Stomach (tissue), 9 donors: ENCODE data around the gene RASL10B. TPM values are rescaled to one million over a fixed set of nuclear protein-coding genes. Genes with fewer than 3 reads are reported as not detected.

Experiments used
- DNase-seq, 2 donors: peaks; one replicate each; pipeline versions ENCODE4 v3.0.0 to v3.0.0-alpha.2; 2013 to 2019
- H3K27ac ChIP-seq, 5 donors: fragments of 200-600 bp in 4 of 5; sonication (generic) in 4 of 5; one replicate each; pipeline ENCODE4 v1.5.1; 2013 to 2019; ENCODE audit warnings: mild to moderate bottlenecking in 1 of 5, moderate library complexity in 1 of 5
- H3K27me3 ChIP-seq, 3 donors: fragments of 200-600 bp; sonication (generic); one replicate each; pipeline ENCODE4 v1.5.1; 2017 to 2019; ENCODE audit warnings: mixed run types in 1 of 3
- H3K36me3 ChIP-seq, 4 donors: fragments of 200-600 bp; sonication (generic); 1 replicate in 3 of 4; 2 replicates in 1 of 4; pipeline ENCODE4 v1.5.1; 2016 to 2019
- H3K4me1 ChIP-seq, 4 donors: fragments of 200-600 bp; sonication (generic); one replicate each; pipeline ENCODE4 v1.5.1; 2016 to 2019
- H3K4me3 ChIP-seq, 4 donors: fragments of 200-600 bp; sonication (generic) in 3 of 4; one replicate each; pipeline ENCODE4 v1.5.1; 2016 to 2019; ENCODE audit warnings: mild to moderate bottlenecking in 1 of 4
- H3K9me3 ChIP-seq, 4 donors: fragments of 200-600 bp; sonication (generic); one replicate each; pipeline ENCODE4 v1.5.1; 2016 to 2019
- CTCF ChIP-seq, 7 experiments: fragments of 450-650 bp in 4 of 7; fragments of 200-600 bp in 3 of 7; sonication (generic) in 3 of 7; IDR thresholded peaks; one replicate each; pipeline ENCODE4 v1.5.1; 2016 to 2019; ENCODE audit warnings: antibody characterized with exemption in 7 of 7, control low read depth in 2 of 7, mild to moderate bottlenecking in 1 of 7
- EP300 ChIP-seq: sonication (generic); formaldehyde crosslinking; IDR thresholded peaks from one replicate; pipeline ENCODE4 v1.6.1; 2017; ENCODE audit warnings: antibody characterized with exemption
- POLR2A ChIP-seq, 4 donors: fragments of 450-650 bp; IDR thresholded peaks; one replicate each; pipeline ENCODE4 v1.6.1; 2016; ENCODE audit warnings: antibody characterized with exemption in 4 of 4, control low read depth in 2 of 4, mild to moderate bottlenecking in 1 of 4, moderate library complexity in 1 of 4
- POLR2AphosphoS5 ChIP-seq, 3 donors: sonication (generic); formaldehyde crosslinking; IDR thresholded peaks; one replicate each; pipeline ENCODE4 v1.6.1; 2016; ENCODE audit warnings: antibody characterized with exemption in 3 of 3
- WGBS, 5 donors: extraction: QIAGEN DNeasy Blood & Tissue Kit in 3 of 5; methylation state at CpG; one replicate each; pipeline versions ENCODE4 v1.1.5 to v1.1.7; 2013 to 2018; 5-methylcytosine and 5-hydroxymethylcytosine counted together
- intact Hi-C: fragments of 100-400 bp; cut with DNase I; formaldehyde crosslinking; loops from one replicate; pipeline ENCODE4 v1.15.1; 2023; ENCODE audit warnings: low total_unique reads
- polyA plus RNA-seq, 3 donors: library from polyadenylated mRNA; stranded (reverse); fragments of 200-250 nt; gene quantifications; one replicate each; pipeline ENCODE4 v1.2.3, GENCODE V29; 2013
- total RNA-seq, 5 donors: library from RNA; depleted of rRNA; stranded (reverse); fragments of >200 nt; gene quantifications; one replicate each; pipeline versions ENCODE4 v1.1.0 to v1.2.3, GENCODE V29; 2014 to 2016
- donor health status: healthy with polysubstance abuse.
- donor health status: Bipolar disorder and iron deficiency.
- donor health status: healthy.

The RASL10B gene
- total and polyA plus RNA-seq, 8 donors, result 0.31 to 1.4 (median 0.59) TPM; not detected in 2

- intact Hi-C loops, result no loop called here
- Histone ChIP-seq H3K4me1 (peaks cover 35 to 79% (median 60%) of the 10 kb centered on the region in 4 donors), H3K9me3 (no peaks in the 10 kb centered on the region), H3K27ac (peak overlapping the region; percentile 29 to 76 (median 73)), H3K27me3 (no peaks in the 10 kb centered on the region), H3K36me3 (no peaks in the 10 kb centered on the region), H3K4me3 (no peak overlapping the region)
- WGBS, 5 donors, result 14 to 40% (median 33%) methylated on average over 3 of the region's 3 CpGs
- peak in 1 of 2 donors; percentile 59 for DNase-seq
- TF ChIP-seq EP300 (no peak), POLR2AphosphoS5 (IDR thresholded peaks at IDR 0.05) (peak in 1 of 3 donors; percentile 3)
Measured at GRCh38 chr17:35786941-35787432, 55.5 kb downstream of the RASL10B start.

GRCh38 chr17:35788477-35789368 is 57.3 kb downstream of the RASL10B start:
- Histone ChIP-seq H3K27me3 (peaks cover 0 to 6% (median 0%) of the 10 kb centered on the region in 3 donors), H3K27ac (peak overlapping the region; percentile 43 to 76 (median 73)), H3K4me3 (no peak overlapping the region), H3K4me1 (peaks cover 27 to 71% (median 48%) of the 10 kb centered on the region in 4 donors), H3K36me3 (no peaks in the 10 kb centered on the region), H3K9me3 (no peaks in the 10 kb centered on the region)
- intact Hi-C loops, result no loop called here
- peak in 1 of 2 donors; percentile 66 for DNase-seq
- TF ChIP-seq POLR2A (IDR thresholded peaks at IDR 0.05), result no peak
- TF ChIP-seq POLR2AphosphoS5 (IDR thresholded peaks at IDR 0.05), result peak in 1 of 3 donors; percentile 45
- 28 to 43% (median 33%) methylated on average over 2 of the region's 2 CpGs for WGBS, 5 donors

GRCh38 chr17:35790841-35791240 is 59.4 kb downstream of the RASL10B start:
- WGBS, 5 donors, result 87 to 97% (median 88%) methylated on average over 3 of the region's 3 CpGs
- Histone ChIP-seq H3K9me3 (no peaks in the 10 kb centered on the region), H3K4me3 (no peak overlapping the region), H3K4me1 (peaks cover 29 to 71% (median 47%) of the 10 kb centered on the region in 4 donors), H3K27me3 (peaks cover 0 to 28% (median 7%) of the 10 kb centered on the region in 3 donors), H3K27ac (no peak overlapping the region), H3K36me3 (no peaks in the 10 kb centered on the region)
- DNase-seq, result no peak
- intact Hi-C loops, result no loop called here
- no peak for TF ChIP-seq POLR2AphosphoS5 (IDR thresholded peaks at IDR 0.05)

- Histone ChIP-seq H3K4me1 (peaks cover 29 to 71% (median 45%) of the 10 kb centered on the region in 4 donors), H3K27ac (peak overlapping the region in 1 of 5 donors; percentile 13), H3K9me3 (no peaks in the 10 kb centered on the region), H3K4me3 (no peak overlapping the region), H3K36me3 (no peaks in the 10 kb centered on the region), H3K27me3 (peaks cover 0 to 36% (median 7%) of the 10 kb centered on the region in 3 donors)
- intact Hi-C loops, result no loop called here
- 77 to 86% (median 81%) methylated on average over 9 of the region's 9 CpGs for WGBS, 5 donors
- TF ChIP-seq EP300 (no peak), POLR2AphosphoS5 (IDR thresholded peaks at IDR 0.05) (no peak), CTCF (IDR thresholded peaks at IDR 0.05) (no peak), POLR2A (IDR thresholded peaks at IDR 0.05) (no peak)
- DNase-seq, result no peak
Measured at GRCh38 chr17:35791681-35792350, 60.4 kb downstream of the RASL10B start.

Other genes starting within 250 kb of the RASL10B start
- 1 to 10 TPM in 4 of 5 donors, under 1 TPM in 1; 0.58 to 7.0 (median 1.8) TPM for gene SLFN12L, start 194.0 kb upstream of the RASL10B start, total RNA-seq
- under 1 TPM in 2 of 3 donors, not detected in 1; 0.15 to 0.37 TPM for gene SLFN12L, start 194.0 kb upstream of the RASL10B start, polyA plus RNA-seq
- gene SLFN14, start 170.8 kb upstream of the RASL10B start, total RNA-seq, result not detected
- not detected for gene SLFN14, start 170.8 kb upstream of the RASL10B start, polyA plus RNA-seq
- gene PEX12, start 153.1 kb upstream of the RASL10B start, total RNA-seq, result 1 to 10 TPM in 3 of 5 donors, under 1 TPM in 1, not detected in 1; 0.58 to 3.2 (median 2.5) TPM
- 1 to 10 TPM in 2 of 3 donors, under 1 TPM in 1; 0.76 to 3.1 (median 1.4) TPM for gene PEX12, start 153.1 kb upstream of the RASL10B start, polyA plus RNA-seq
- gene AP2B1, start 144.3 kb upstream of the RASL10B start, total RNA-seq, result 100 to 1,000 TPM in 1 of 5 donors, 10 to 100 TPM in 4; 45.5 to 171 (median 71.0) TPM
- gene AP2B1, start 144.3 kb upstream of the RASL10B start, polyA plus RNA-seq, result 10 to 100 TPM; 21.6 to 34.1 (median 32.1) TPM
- under 1 TPM in 1 of 5 donors, not detected in 4; under 0.01 TPM for gene GAS2L2, start 21.6 kb downstream of the RASL10B start, total RNA-seq
- gene GAS2L2, start 21.6 kb downstream of the RASL10B start, polyA plus RNA-seq, result under 1 TPM in 1 of 3 donors, not detected in 2; 0.05 TPM
- not detected for gene C17orf50, start 29.2 kb downstream of the RASL10B start, total RNA-seq
- not detected for gene C17orf50, start 29.2 kb downstream of the RASL10B start, polyA plus RNA-seq
- 10 to 100 TPM in 4 of 5 donors, 1 to 10 TPM in 1; 2.2 to 75.0 (median 20.6) TPM for gene MMP28, start 64.0 kb downstream of the RASL10B start, total RNA-seq
- gene MMP28, start 64.0 kb downstream of the RASL10B start, polyA plus RNA-seq, result 10 to 100 TPM in 1 of 3 donors, 1 to 10 TPM in 2; 3.1 to 21.0 (median 6.1) TPM
- gene TAF15, start 77.8 kb downstream of the RASL10B start, total RNA-seq, result 100 to 1,000 TPM in 1 of 5 donors, 10 to 100 TPM in 4; 21.1 to 127 (median 60.1) TPM
- 100 to 1,000 TPM in 1 of 3 donors, 10 to 100 TPM in 2; 88.8 to 101 (median 96.4) TPM for gene TAF15, start 77.8 kb downstream of the RASL10B start, polyA plus RNA-seq
- gene HEATR9, start 137.3 kb downstream of the RASL10B start, total RNA-seq, result under 1 TPM in 1 of 5 donors, not detected in 4; 0.29 TPM
- gene HEATR9, start 137.3 kb downstream of the RASL10B start, polyA plus RNA-seq, result not detected
- gene CCL5, start 148.7 kb downstream of the RASL10B start, total RNA-seq, result 10 to 100 TPM in 1 of 5 donors, 1 to 10 TPM in 2, not detected in 2; 2.0 to 21.7 (median 2.6) TPM
- gene CCL5, start 148.7 kb downstream of the RASL10B start, polyA plus RNA-seq, result 10 to 100 TPM in 1 of 3 donors, 1 to 10 TPM in 2; 4.9 to 32.2 (median 5.7) TPM
- 1 to 10 TPM in 1 of 5 donors, not detected in 4; 5.9 TPM for gene RDM1, start 199.1 kb downstream of the RASL10B start, total RNA-seq
- under 1 TPM in 1 of 3 donors, not detected in 2; 0.98 TPM for gene RDM1, start 199.1 kb downstream of the RASL10B start, polyA plus RNA-seq
- gene LYZL6, start 212.1 kb downstream of the RASL10B start, total RNA-seq, result not detected
- not detected for gene LYZL6, start 212.1 kb downstream of the RASL10B start, polyA plus RNA-seq
- gene CCL16, start 249.9 kb downstream of the RASL10B start, total RNA-seq, result under 1 TPM in 1 of 5 donors, not detected in 4; 0.72 TPM
- gene CCL16, start 249.9 kb downstream of the RASL10B start, polyA plus RNA-seq, result under 1 TPM in 1 of 3 donors, not detected in 2; 0.15 TPM